ENCODE measurements around the gene RND3.

DNA sequence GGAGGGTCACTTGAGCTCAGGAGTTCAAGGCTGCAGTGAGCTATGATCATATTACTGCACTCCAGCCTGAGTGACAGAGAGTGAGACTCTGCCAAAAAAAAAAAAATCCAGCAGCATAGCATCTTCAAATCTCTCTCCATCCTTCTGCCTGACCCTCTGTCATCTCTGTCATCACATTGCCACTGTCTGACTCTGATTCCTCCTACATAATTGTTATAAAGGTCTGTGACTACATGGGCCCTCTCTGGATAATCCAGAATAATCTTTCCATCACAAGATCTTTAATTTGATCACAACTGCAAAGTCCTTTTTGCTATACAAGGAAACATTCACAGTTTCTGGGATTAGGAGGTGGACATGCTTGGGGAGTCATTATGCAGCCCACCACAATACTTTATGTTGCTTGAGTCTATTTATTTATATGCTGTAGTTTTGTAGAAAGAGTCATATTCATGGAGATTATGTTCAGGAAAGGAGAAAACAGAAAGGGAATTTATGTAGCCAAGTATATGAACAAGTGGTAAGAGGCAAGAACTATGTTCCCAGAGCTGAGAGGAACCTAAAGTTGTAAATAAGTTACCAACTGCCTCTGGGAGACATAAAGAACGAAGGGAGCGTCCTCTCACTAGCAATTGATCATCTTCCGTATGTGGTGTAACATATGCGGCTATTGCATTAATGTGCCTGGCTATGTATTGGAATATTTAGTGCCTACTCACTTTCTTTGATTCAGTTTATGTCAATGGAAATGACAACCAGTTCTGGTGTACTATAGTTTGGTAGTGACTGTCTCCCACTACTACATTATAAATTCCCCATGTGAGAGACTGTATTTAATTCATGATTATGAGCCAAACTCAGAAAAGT is 21.5 kb downstream of the RND3 start:
- TF ChIP-seq EZH2phosphoT487 (IDR thresholded peaks at IDR 0.05; ENCODE audit: insufficient read depth, low read depth) (no peak), EZH2 (IDR thresholded peaks at IDR 0.05; ENCODE audit: insufficient read depth, poor library complexity, severe bottlenecking) (no peak)
